ENCODE results near the gene FAM124A. TPM values are rescaled to one million over a fixed set of nuclear protein-coding genes. Genes with fewer than 3 reads are reported as not detected.
A peak's percentile ranks its signal among the peaks of the same experiment; 100 is the strongest.

Gene FAM124A
- total and polyA plus RNA-seq, 4 donors = 6.1 to 15.7 (median 10.4) TPM

DNA sequence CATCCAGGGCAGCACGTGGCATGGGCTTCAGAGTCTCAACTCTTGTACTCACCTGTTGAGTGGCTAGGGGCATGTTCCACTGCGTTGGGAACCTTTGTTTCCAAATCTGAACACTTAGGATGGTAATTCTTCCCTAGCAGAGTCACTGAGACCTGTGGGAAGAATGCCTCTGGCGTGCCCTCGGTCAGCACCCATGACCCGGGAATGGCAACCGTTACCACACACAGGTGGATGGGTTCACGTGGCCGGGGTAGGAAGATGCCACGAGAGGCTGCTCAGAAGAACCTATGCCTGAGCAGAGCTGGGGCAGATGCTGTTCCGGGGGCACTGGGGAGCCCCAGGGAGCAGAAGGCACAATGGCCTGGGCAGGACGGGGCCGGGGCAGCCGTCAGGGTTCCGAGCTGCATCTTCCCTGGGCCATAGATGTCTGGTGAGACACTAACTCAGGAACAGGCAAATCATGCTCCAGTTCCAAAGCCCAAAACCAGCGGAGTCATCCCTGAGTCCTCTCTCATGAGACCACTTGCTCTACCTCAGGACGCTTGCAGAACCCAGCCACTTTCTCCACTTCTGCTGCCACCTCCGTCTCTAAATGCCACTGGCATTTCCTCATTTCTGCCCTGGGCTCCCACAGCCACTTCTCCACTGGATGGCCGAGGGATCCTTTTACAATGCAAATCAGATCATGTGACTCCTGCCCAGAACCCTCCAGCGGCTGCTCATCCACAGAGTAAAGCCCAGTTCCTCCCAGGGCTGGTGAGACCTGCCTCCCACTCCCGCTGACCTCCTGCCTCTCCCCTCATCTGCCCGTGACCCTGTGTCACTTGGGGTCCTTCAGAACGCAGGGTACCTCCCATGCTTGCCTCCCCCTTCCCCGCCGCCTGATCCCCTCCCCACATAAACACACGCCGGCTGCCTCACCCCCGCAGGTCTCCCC, 36.7 kb downstream of the FAM124A start:
- H3K9me3 ChIP-seq (ENCODE audit: control insufficient read depth, insufficient read depth, low read length) = no peaks in the 10 kb centered on the region
- WGBS (ENCODE audit: insufficient coverage) = 79% methylated on average over 22 of the region's 27 CpGs
- no peak overlapping the region for H3K27ac ChIP-seq (ENCODE audit: low read depth, low read length)
- no peak for DNase-seq (ENCODE audit: low read depth in 4 of 6, low spot score in 6 of 6)
- no peak overlapping the region for H3K4me3 ChIP-seq (ENCODE audit: low read depth, low read length)
- H3K4me1 ChIP-seq (ENCODE audit: control insufficient read depth, insufficient read depth, low read length) = peaks cover 23% of the 10 kb centered on the region
- peaks cover 33% of the 10 kb centered on the region for H3K36me3 ChIP-seq (ENCODE audit: control insufficient read depth, insufficient read depth, low read length)
- H3K27me3 ChIP-seq (ENCODE audit: control insufficient read depth, insufficient read depth, low read length) = no peaks in the 10 kb centered on the region

DNA sequence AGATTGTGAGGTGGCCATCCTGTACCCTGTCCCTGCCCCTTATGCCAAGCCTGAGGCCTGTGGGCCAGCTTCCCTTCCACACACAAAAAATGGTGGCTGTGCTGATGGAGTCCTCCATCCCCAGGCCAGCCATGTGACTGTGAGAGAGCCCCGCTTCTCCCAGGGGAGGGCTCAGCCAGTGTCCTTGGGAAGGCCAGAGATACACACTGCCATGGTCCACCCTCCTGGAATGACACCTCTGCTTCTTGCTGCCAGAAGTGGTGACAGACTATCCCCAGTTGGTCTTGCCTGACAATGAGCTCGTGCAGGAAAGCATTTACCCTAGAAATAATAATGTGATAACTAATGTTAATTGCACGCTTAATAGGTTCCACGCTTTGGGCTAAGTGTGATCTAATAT, 38.0 kb downstream of the FAM124A start:
- Histone ChIP-seq H3K36me3 (ENCODE audit: control insufficient read depth, insufficient read depth, low read length) (peaks cover 36% of the 10 kb centered on the region), H3K27me3 (ENCODE audit: control insufficient read depth, insufficient read depth, low read length) (no peaks in the 10 kb centered on the region), H3K27ac (ENCODE audit: low read depth, low read length) (no peak overlapping the region), H3K9me3 (ENCODE audit: control insufficient read depth, insufficient read depth, low read length) (no peaks in the 10 kb centered on the region), H3K4me1 (ENCODE audit: control insufficient read depth, insufficient read depth, low read length) (peaks cover 23% of the 10 kb centered on the region), H3K4me3 (ENCODE audit: low read depth, low read length) (no peak overlapping the region)
- WGBS (ENCODE audit: insufficient coverage) = 93% methylated on average over 1 of the region's 4 CpGs
- DNase-seq (ENCODE audit: low read depth in 4 of 6, low spot score in 6 of 6) = no peak

- H3K36me3 ChIP-seq (ENCODE audit: control insufficient read depth, insufficient read depth, low read length) = peaks cover 37% of the 10 kb centered on the region
- H3K9me3 ChIP-seq (ENCODE audit: control insufficient read depth, insufficient read depth, low read length) = no peaks in the 10 kb centered on the region
- peaks cover 23% of the 10 kb centered on the region for H3K4me1 ChIP-seq (ENCODE audit: control insufficient read depth, insufficient read depth, low read length)
- no peak overlapping the region for H3K27ac ChIP-seq (ENCODE audit: low read depth, low read length)
- DNase-seq (ENCODE audit: low read depth in 4 of 6, low spot score in 6 of 6) = no peak
- WGBS (ENCODE audit: insufficient coverage) = 65% methylated on average over 2 of the region's 5 CpGs
- H3K4me3 ChIP-seq (ENCODE audit: low read depth, low read length) = no peak overlapping the region
- H3K27me3 ChIP-seq (ENCODE audit: control insufficient read depth, insufficient read depth, low read length) = no peaks in the 10 kb centered on the region
Observed at GRCh38 chr13:51261610-51262249, 39.5 kb downstream of the FAM124A start.

GRCh38 chr13:51262501-51263211, 40.5 kb downstream of the FAM124A start:
- Histone ChIP-seq H3K4me1 (ENCODE audit: control insufficient read depth, insufficient read depth, low read length) (peaks cover 23% of the 10 kb centered on the region), H3K27me3 (ENCODE audit: control insufficient read depth, insufficient read depth, low read length) (no peaks in the 10 kb centered on the region), H3K27ac (ENCODE audit: low read depth, low read length) (no peak overlapping the region), H3K4me3 (ENCODE audit: low read depth, low read length) (no peak overlapping the region), H3K9me3 (ENCODE audit: control insufficient read depth, insufficient read depth, low read length) (no peaks in the 10 kb centered on the region), H3K36me3 (ENCODE audit: control insufficient read depth, insufficient read depth, low read length) (peaks cover 34% of the 10 kb centered on the region)
- 55% methylated on average over 6 of the region's 8 CpGs for WGBS (ENCODE audit: insufficient coverage)
- no peak for DNase-seq (ENCODE audit: low read depth in 4 of 6, low spot score in 6 of 6)

DNA sequence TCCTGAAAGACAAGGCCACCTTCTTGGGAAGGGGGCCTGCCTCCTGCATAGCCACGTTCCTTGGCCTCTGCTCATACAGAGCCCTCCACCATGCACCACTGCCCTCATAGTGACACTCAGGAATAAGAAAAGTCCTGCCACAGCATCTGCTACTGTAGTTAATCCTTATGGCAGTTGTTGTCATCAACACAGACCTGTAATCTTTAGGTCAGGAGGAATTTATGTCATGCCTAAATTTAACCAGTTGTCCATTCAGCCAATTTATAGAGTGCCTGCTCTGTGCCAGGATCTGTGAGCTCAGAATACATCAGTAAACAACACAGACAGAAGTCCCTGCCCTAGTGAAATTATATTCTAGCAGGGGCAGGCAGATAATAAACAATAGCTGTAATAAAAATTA, 44.4 kb downstream of the FAM124A start:
- H3K27ac ChIP-seq (ENCODE audit: low read depth, low read length) = no peak overlapping the region
- peaks cover 6% of the 10 kb centered on the region for H3K4me1 ChIP-seq (ENCODE audit: control insufficient read depth, insufficient read depth, low read length)
- no peaks in the 10 kb centered on the region for H3K27me3 ChIP-seq (ENCODE audit: control insufficient read depth, insufficient read depth, low read length)
- 100% methylated on average over 1 of the region's 1 CpG for WGBS (ENCODE audit: insufficient coverage)
- no peaks in the 10 kb centered on the region for H3K9me3 ChIP-seq (ENCODE audit: control insufficient read depth, insufficient read depth, low read length)
- DNase-seq (ENCODE audit: low read depth in 4 of 6, low spot score in 6 of 6) = no peak
- no peak overlapping the region for H3K4me3 ChIP-seq (ENCODE audit: low read depth, low read length)
- H3K36me3 ChIP-seq (ENCODE audit: control insufficient read depth, insufficient read depth, low read length) = peaks cover 14% of the 10 kb centered on the region

GRCh38 chr13:51267622-51268021, 45.4 kb downstream of the FAM124A start:
- peaks cover 12% of the 10 kb centered on the region for H3K4me1 ChIP-seq (ENCODE audit: control insufficient read depth, insufficient read depth, low read length)
- H3K9me3 ChIP-seq (ENCODE audit: control insufficient read depth, insufficient read depth, low read length) = no peaks in the 10 kb centered on the region
- no peaks in the 10 kb centered on the region for H3K27me3 ChIP-seq (ENCODE audit: control insufficient read depth, insufficient read depth, low read length)
- no peak overlapping the region for H3K27ac ChIP-seq (ENCODE audit: low read depth, low read length)
- peaks cover 11% of the 10 kb centered on the region for H3K36me3 ChIP-seq (ENCODE audit: control insufficient read depth, insufficient read depth, low read length)
- WGBS (ENCODE audit: insufficient coverage) = 72% methylated on average over 5 of the region's 6 CpGs
- H3K4me3 ChIP-seq (ENCODE audit: low read depth, low read length) = no peak overlapping the region
- no peak for DNase-seq (ENCODE audit: low read depth in 4 of 6, low spot score in 6 of 6)

GRCh38 chr13:51269039-51269438, 46.8 kb downstream of the FAM124A start:
- Histone ChIP-seq H3K9me3 (ENCODE audit: control insufficient read depth, insufficient read depth, low read length) (no peaks in the 10 kb centered on the region), H3K4me3 (ENCODE audit: low read depth, low read length) (no peak overlapping the region), H3K27ac (ENCODE audit: low read depth, low read length) (no peak overlapping the region), H3K36me3 (ENCODE audit: control insufficient read depth, insufficient read depth, low read length) (peaks cover 4% of the 10 kb centered on the region), H3K4me1 (ENCODE audit: control insufficient read depth, insufficient read depth, low read length) (peaks cover 7% of the 10 kb centered on the region), H3K27me3 (ENCODE audit: control insufficient read depth, insufficient read depth, low read length) (no peaks in the 10 kb centered on the region)
- no peak for DNase-seq (ENCODE audit: low read depth in 4 of 6, low spot score in 6 of 6)

DNA sequence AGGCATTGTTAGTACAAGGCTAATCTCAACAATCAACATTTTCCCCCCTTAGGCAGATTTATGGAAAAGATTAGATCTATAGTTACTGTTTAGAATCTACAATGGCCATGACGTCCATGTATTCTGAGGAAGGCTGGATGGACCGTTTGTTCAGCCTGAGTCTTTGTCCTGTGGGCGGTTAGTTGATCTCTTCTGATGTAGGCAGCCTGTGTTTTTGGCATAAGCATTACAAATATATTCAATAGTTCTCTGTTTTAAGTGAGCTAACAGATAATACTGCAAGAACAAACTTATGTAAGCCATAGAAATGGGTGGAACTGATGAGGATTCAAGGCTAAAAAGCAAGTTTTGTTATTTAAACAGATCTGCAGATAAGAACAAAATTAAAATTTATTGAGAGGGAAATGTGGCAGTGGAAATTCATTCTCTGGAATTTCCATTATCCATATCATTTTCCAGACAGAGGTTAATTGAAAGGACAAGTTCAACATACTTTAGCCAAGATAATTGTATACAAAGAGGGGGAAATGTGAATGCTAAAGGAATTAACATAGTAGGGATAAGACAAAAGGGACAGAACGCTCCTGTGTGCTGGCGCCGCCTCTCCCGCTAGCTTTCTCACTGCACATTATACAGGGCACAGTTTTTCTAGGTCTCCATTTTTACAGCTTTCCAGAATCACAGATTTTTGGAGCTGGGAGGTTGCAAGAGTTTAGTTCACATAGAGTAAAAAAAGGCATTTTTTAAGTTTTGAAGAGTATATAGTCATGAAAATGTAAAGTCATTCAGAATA, 48.6 kb downstream of the FAM124A start:
- Histone ChIP-seq H3K4me3 (ENCODE audit: low read depth, low read length) (no peak overlapping the region), H3K27me3 (ENCODE audit: control insufficient read depth, insufficient read depth, low read length) (no peaks in the 10 kb centered on the region), H3K4me1 (ENCODE audit: control insufficient read depth, insufficient read depth, low read length) (peaks cover 10% of the 10 kb centered on the region), H3K9me3 (ENCODE audit: control insufficient read depth, insufficient read depth, low read length) (no peaks in the 10 kb centered on the region), H3K27ac (ENCODE audit: low read depth, low read length) (no peak overlapping the region), H3K36me3 (ENCODE audit: control insufficient read depth, insufficient read depth, low read length) (no peaks in the 10 kb centered on the region)
- peak in 2 of 6 donors; percentile 34 to 49 for DNase-seq (ENCODE audit: low read depth in 4 of 6, low spot score in 6 of 6)
- WGBS (ENCODE audit: insufficient coverage) = no CpG with 5 or more reads among the region's 7 CpGs

- 80% methylated on average over 7 of the region's 10 CpGs for WGBS (ENCODE audit: insufficient coverage)
- H3K27me3 ChIP-seq (ENCODE audit: control insufficient read depth, insufficient read depth, low read length) = no peaks in the 10 kb centered on the region
- DNase-seq (ENCODE audit: low read depth in 4 of 6, low spot score in 6 of 6) = peak in 1 of 6 donors; percentile 28
- no peak overlapping the region for H3K27ac ChIP-seq (ENCODE audit: low read depth, low read length)
- H3K4me3 ChIP-seq (ENCODE audit: low read depth, low read length) = no peak overlapping the region
- H3K9me3 ChIP-seq (ENCODE audit: control insufficient read depth, insufficient read depth, low read length) = no peaks in the 10 kb centered on the region
- H3K4me1 ChIP-seq (ENCODE audit: control insufficient read depth, insufficient read depth, low read length) = peaks cover 10% of the 10 kb centered on the region
- H3K36me3 ChIP-seq (ENCODE audit: control insufficient read depth, insufficient read depth, low read length) = no peaks in the 10 kb centered on the region
Observed at GRCh38 chr13:51271528-51272085, 49.4 kb downstream of the FAM124A start.
